Measurements from ENCODE around the gene KRT78. TPM values are rescaled to one million over a fixed set of nuclear protein-coding genes. Genes with fewer than 3 reads are reported as not detected.

KRT78 gene
- total and polyA plus RNA-seq, 9 donors = 0.05 to 2.8 (median 0.79) TPM; not detected in 6

- 83% methylated on average over 1 of the region's 6 CpGs for WGBS (ENCODE audit: insufficient coverage)
- H3K27me3 ChIP-seq (ENCODE audit: control insufficient read depth, insufficient read depth, low read length) = peaks cover 36% of the 10 kb centered on the region
- H3K4me1 ChIP-seq (ENCODE audit: control insufficient read depth, insufficient read depth, low read length) = peaks cover 6% of the 10 kb centered on the region
- H3K27ac ChIP-seq (ENCODE audit: low read length) = no peak overlapping the region
- no peak overlapping the region for H3K4me3 ChIP-seq (ENCODE audit: low read length)
- H3K9me3 ChIP-seq (replicated peaks; ENCODE audit: control insufficient read depth, low read depth, low read length) = no peaks in the 10 kb centered on the region
- DNase-seq = no peak
- no peaks in the 10 kb centered on the region for H3K36me3 ChIP-seq (ENCODE audit: control insufficient read depth, insufficient read depth, low read length)
These were observed 60.5 kb downstream of the KRT78 start for GRCh38 chr12:52788192-52788875.

Other genes starting within 250 kb of the KRT78 start
- not detected for gene KRT72, start 247.5 kb downstream of the KRT78 start, total RNA-seq
- not detected for gene KRT72, start 247.5 kb downstream of the KRT78 start, polyA plus RNA-seq (ENCODE audit: insufficient read depth in 1 of 8, insufficient read length in 8 of 8, low replicate concordance in 1 of 8)
- gene KRT73, start 230.4 kb downstream of the KRT78 start, total RNA-seq = 0.09 TPM
- gene KRT73, start 230.4 kb downstream of the KRT78 start, polyA plus RNA-seq (ENCODE audit: insufficient read depth in 1 of 8, insufficient read length in 8 of 8, low replicate concordance in 1 of 8) = under 1 TPM in 1 of 8 donors, not detected in 7; 0.12 TPM
- gene KRT2, start 196.8 kb downstream of the KRT78 start, total RNA-seq = not detected
- gene KRT2, start 196.8 kb downstream of the KRT78 start, polyA plus RNA-seq (ENCODE audit: insufficient read depth in 1 of 8, insufficient read length in 8 of 8, low replicate concordance in 1 of 8) = under 1 TPM in 2 of 8 donors, not detected in 6; 0.11 to 0.18 TPM
- gene KRT1, start 168.6 kb downstream of the KRT78 start, total RNA-seq = 0.35 TPM
- 100 to 1,000 TPM in 1 of 8 donors, 10 to 100 TPM in 1, 1 to 10 TPM in 4, under 1 TPM in 2; 0.47 to 193 (median 1.9) TPM for gene KRT1, start 168.6 kb downstream of the KRT78 start, polyA plus RNA-seq (ENCODE audit: insufficient read depth in 1 of 8, insufficient read length in 8 of 8, low replicate concordance in 1 of 8)
- not detected for gene KRT77, start 145.5 kb downstream of the KRT78 start, total RNA-seq
- under 1 TPM in 2 of 8 donors, not detected in 6; 0.08 to 0.61 TPM for gene KRT77, start 145.5 kb downstream of the KRT78 start, polyA plus RNA-seq (ENCODE audit: insufficient read depth in 1 of 8, insufficient read length in 8 of 8, low replicate concordance in 1 of 8)
- not detected for gene KRT76, start 71.6 kb downstream of the KRT78 start, total RNA-seq
- not detected for gene KRT76, start 71.6 kb downstream of the KRT78 start, polyA plus RNA-seq (ENCODE audit: insufficient read depth in 1 of 8, insufficient read length in 8 of 8, low replicate concordance in 1 of 8)
- not detected for gene KRT3, start 52.9 kb downstream of the KRT78 start, total RNA-seq
- under 1 TPM in 1 of 8 donors, not detected in 7; 0.13 TPM for gene KRT3, start 52.9 kb downstream of the KRT78 start, polyA plus RNA-seq (ENCODE audit: insufficient read depth in 1 of 8, insufficient read length in 8 of 8, low replicate concordance in 1 of 8)
- gene KRT4, start 34.9 kb downstream of the KRT78 start, total RNA-seq = 0.04 TPM
- gene KRT4, start 34.9 kb downstream of the KRT78 start, polyA plus RNA-seq (ENCODE audit: insufficient read depth in 1 of 8, insufficient read length in 8 of 8, low replicate concordance in 1 of 8) = 100 to 1,000 TPM in 1 of 8 donors, 1 to 10 TPM in 1, under 1 TPM in 5, not detected in 1; 0.04 to 178 (median 0.50) TPM
- gene KRT79, start 14.7 kb downstream of the KRT78 start, total RNA-seq = not detected
- gene KRT79, start 14.7 kb downstream of the KRT78 start, polyA plus RNA-seq (ENCODE audit: insufficient read depth in 1 of 8, insufficient read length in 8 of 8, low replicate concordance in 1 of 8) = not detected
- 1.1 TPM for gene KRT8, start 56.1 kb upstream of the KRT78 start, total RNA-seq
- gene KRT8, start 56.1 kb upstream of the KRT78 start, polyA plus RNA-seq (ENCODE audit: insufficient read depth in 1 of 8, insufficient read length in 8 of 8, low replicate concordance in 1 of 8) = 10 to 100 TPM in 3 of 8 donors, 1 to 10 TPM in 5; 1.3 to 56.7 (median 4.6) TPM
- gene KRT18, start 100.1 kb upstream of the KRT78 start, total RNA-seq = 4.3 TPM
- gene KRT18, start 100.1 kb upstream of the KRT78 start, polyA plus RNA-seq (ENCODE audit: insufficient read depth in 1 of 8, insufficient read length in 8 of 8, low replicate concordance in 1 of 8) = 10 to 100 TPM in 3 of 8 donors, 1 to 10 TPM in 5; 3.6 to 39.0 (median 5.2) TPM
- 699 TPM for gene EIF4B, start 157.5 kb upstream of the KRT78 start, total RNA-seq
- gene EIF4B, start 157.5 kb upstream of the KRT78 start, polyA plus RNA-seq (ENCODE audit: insufficient read depth in 1 of 8, insufficient read length in 8 of 8, low replicate concordance in 1 of 8) = 100 to 1,000 TPM; 353 to 473 (median 417) TPM
- gene TNS2, start 201.1 kb upstream of the KRT78 start, total RNA-seq = 49.3 TPM
- 100 to 1,000 TPM in 3 of 8 donors, 10 to 100 TPM in 5; 66.8 to 119 (median 99.4) TPM for gene TNS2, start 201.1 kb upstream of the KRT78 start, polyA plus RNA-seq (ENCODE audit: insufficient read depth in 1 of 8, insufficient read length in 8 of 8, low replicate concordance in 1 of 8)
- 15.2 TPM for gene SPRYD3, start 230.4 kb upstream of the KRT78 start, total RNA-seq
- 10 to 100 TPM; 18.2 to 23.6 (median 20.5) TPM for gene SPRYD3, start 230.4 kb upstream of the KRT78 start, polyA plus RNA-seq (ENCODE audit: insufficient read depth in 1 of 8, insufficient read length in 8 of 8, low replicate concordance in 1 of 8)
- gene IGFBP6, start 248.7 kb upstream of the KRT78 start, total RNA-seq = 132 TPM
- gene IGFBP6, start 248.7 kb upstream of the KRT78 start, polyA plus RNA-seq (ENCODE audit: insufficient read depth in 1 of 8, insufficient read length in 8 of 8, low replicate concordance in 1 of 8) = 100 to 1,000 TPM in 4 of 8 donors, 10 to 100 TPM in 4; 50.7 to 181 (median 93.6) TPM